SK-MEL-5 (cell line): ENCODE results near the gene SKIC2. TPM values are rescaled to one million over a fixed set of nuclear protein-coding genes. Genes with fewer than 3 reads are reported as not detected.
"Not testable (repeated sequence)": the region's sequence is repeated elsewhere in the genome, so short reads cannot be mapped to it uniquely, and the experiment has no call there.

Experiments
- DNase-seq: peaks from one replicate; pipeline ENCODE4 v3.0.0-alpha.2; 2016; ENCODE audit warnings: low read depth, low spot score
- in situ Hi-C: cut with HindIII; loops from 2 replicates; pipeline ENCODE4 v1.10.0; 2016; ENCODE audit warnings: low sequenced_read_pairs, high pct_unique_total_duplicates, low pct_unique_long_range_greater_than_20kb
- polyA plus RNA-seq, 2 experiments: library from polyadenylated mRNA; depleted of rRNA; stranded (reverse); fragments of >200 nt; gene quantifications; 2 replicates each; pipeline ENCODE4 v1.2.3, GENCODE V29; 2015
- total RNA-seq: library from RNA; depleted of rRNA; stranded (reverse); fragments of >200 nt; shearing (Covaris generic); gene quantifications from 2 replicates; pipeline ENCODE4 v1.2.3, GENCODE V29; 2014; rRNA removed

SKIC2 gene
- 21.4 and 28.3 TPM in 2 replicates for total RNA-seq
- 41.1 and 42.6 TPM in 2 replicates for polyA plus RNA-seq (2015; cell fraction: cytosol; rRNA removed)
- polyA plus RNA-seq (2015; cell fraction: nucleus; rRNA removed), result 387 and 403 TPM in 2 replicates

- in situ Hi-C loops, result no loop called here
- DNase-seq, result peak; percentile 98
Measured at GRCh38 chr6:31958741-31959739, at the start of gene SKIC2, which contains the start of gene NELFE. Gene SKIC2, plus strand, starts transcription at chr6:31959175. Its CDS starts 18 bp downstream, at chr6:31959193. Gene NELFE, minus strand, starts transcription at chr6:31958971. Its CDS starts 525 bp downstream, at chr6:31958446.

- DNase-seq, in situ Hi-C loops: not testable (repeated sequence)
Measured at GRCh38 chr6:31909298-31909697, 49.7 kb upstream of the SKIC2 start.

- in situ Hi-C loops, result no loop called here
- no peak for DNase-seq
Measured at GRCh38 chr6:31911826-31912585, 47.0 kb upstream of the SKIC2 start.

- no peak for DNase-seq
- in situ Hi-C loops, result no loop called here
Measured at GRCh38 chr6:31915351-31915750, 43.6 kb upstream of the SKIC2 start.

GRCh38 chr6:31915756-31916155 lies 43.2 kb upstream of the SKIC2 start:
- in situ Hi-C loops, result no loop called here

GRCh38 chr6:31918069-31918720 lies 40.8 kb upstream of the SKIC2 start:
- in situ Hi-C loops, result no loop called here
- no peak for DNase-seq

More at GRCh38 chr6:31915756-31916155, 43.2 kb upstream of the SKIC2 start:
- no peak for DNase-seq

GRCh38 chr6:31919624-31920303 lies 39.2 kb upstream of the SKIC2 start:
- in situ Hi-C loops, result no loop called here
- no peak for DNase-seq

- in situ Hi-C loops, result no loop called here
- DNase-seq, result no peak
Measured at GRCh38 chr6:31920811-31921210, 38.2 kb upstream of the SKIC2 start.

- in situ Hi-C loops, result no loop called here
- peak; percentile 39 for DNase-seq
Measured at GRCh38 chr6:31922942-31923341, 36.0 kb upstream of the SKIC2 start.

- DNase-seq, result peak; percentile 24
- in situ Hi-C loops, result no loop called here
Measured at GRCh38 chr6:31927242-31927862, 31.6 kb upstream of the SKIC2 start, which contains the start of gene C2. Gene C2, plus strand, starts transcription at chr6:31927717. Its CDS starts 36 bp downstream, at chr6:31927753.

GRCh38 chr6:31927863-31928671 lies 30.9 kb upstream of the SKIC2 start:
- in situ Hi-C loops, result no loop called here

GRCh38 chr6:31928672-31928939 lies 30.4 kb upstream of the SKIC2 start:
- DNase-seq, result no peak
- in situ Hi-C loops, result no loop called here

More at GRCh38 chr6:31927863-31928671, 30.9 kb upstream of the SKIC2 start:
- DNase-seq, result no peak

GRCh38 chr6:31930962-31931361 lies 28.0 kb upstream of the SKIC2 start:
- DNase-seq, result no peak
- in situ Hi-C loops, result no loop called here

- in situ Hi-C loops, DNase-seq: not testable (repeated sequence)
Measured at GRCh38 chr6:31932137-31932536, 26.8 kb upstream of the SKIC2 start.

- in situ Hi-C loops, result no loop called here
- no peak for DNase-seq
Measured at GRCh38 chr6:31933537-31933936, 25.4 kb upstream of the SKIC2 start.

GRCh38 chr6:31935021-31935420 lies 24.0 kb upstream of the SKIC2 start:
- no peak for DNase-seq
- in situ Hi-C loops, result no loop called here
